OCI-LY7 (cell line): ENCODE data around the gene GDF10.

Experiments used
- EZH2phosphoT487 ChIP-seq: fragments of 200-600 bp; sonication (generic); IDR thresholded peaks from 2 replicates; pipeline ENCODE4 v1.6.1; 2018; ENCODE audit warnings: low read depth, borderline replicate concordance, mild to moderate bottlenecking, mixed run types, antibody characterized with exemption, low read length, moderate library complexity, mixed read lengths
- TF ChIP-seq, protein P1 (sequence below): fragments of 200-600 bp; sonication (generic); conservative IDR thresholded peaks from 2 replicates; pipeline ENCODE4 v1.5.1; 2014; ENCODE audit warnings: mild to moderate bottlenecking, antibody characterized with exemption, low read length, moderate library complexity, mixed read lengths

- TF ChIP-seq, protein P1, sequence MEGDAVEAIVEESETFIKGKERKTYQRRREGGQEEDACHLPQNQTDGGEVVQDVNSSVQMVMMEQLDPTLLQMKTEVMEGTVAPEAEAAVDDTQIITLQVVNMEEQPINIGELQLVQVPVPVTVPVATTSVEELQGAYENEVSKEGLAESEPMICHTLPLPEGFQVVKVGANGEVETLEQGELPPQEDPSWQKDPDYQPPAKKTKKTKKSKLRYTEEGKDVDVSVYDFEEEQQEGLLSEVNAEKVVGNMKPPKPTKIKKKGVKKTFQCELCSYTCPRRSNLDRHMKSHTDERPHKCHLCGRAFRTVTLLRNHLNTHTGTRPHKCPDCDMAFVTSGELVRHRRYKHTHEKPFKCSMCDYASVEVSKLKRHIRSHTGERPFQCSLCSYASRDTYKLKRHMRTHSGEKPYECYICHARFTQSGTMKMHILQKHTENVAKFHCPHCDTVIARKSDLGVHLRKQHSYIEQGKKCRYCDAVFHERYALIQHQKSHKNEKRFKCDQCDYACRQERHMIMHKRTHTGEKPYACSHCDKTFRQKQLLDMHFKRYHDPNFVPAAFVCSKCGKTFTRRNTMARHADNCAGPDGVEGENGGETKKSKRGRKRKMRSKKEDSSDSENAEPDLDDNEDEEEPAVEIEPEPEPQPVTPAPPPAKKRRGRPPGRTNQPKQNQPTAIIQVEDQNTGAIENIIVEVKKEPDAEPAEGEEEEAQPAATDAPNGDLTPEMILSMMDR, result no peak
- no peak for TF ChIP-seq EZH2phosphoT487
Measured at GRCh38 chr10:47318706-47319105, 18.7 kb downstream of the GDF10 start.
